HUES64 (cell line): Measurements from ENCODE around the gene SOWAHB.

ENCODE experiments used
- H3K27ac ChIP-seq: 2 replicates; pipeline ENCODE4 v1.7.0; 2013; ENCODE audit warnings: low read depth, low read length, inconsistent platforms
- H3K27me3 ChIP-seq: 2 replicates; pipeline ENCODE4 v1.6.1; 2013; ENCODE audit warnings: mild to moderate bottlenecking, low read length; ENCODE audit not compliant: insufficient read depth
- H3K36me3 ChIP-seq: 2 replicates; pipeline ENCODE4 v1.6.1; 2013; ENCODE audit warnings: mild to moderate bottlenecking, low read length; ENCODE audit not compliant: insufficient read depth
- H3K4me1 ChIP-seq: 2 replicates; pipeline ENCODE4 v1.6.1; 2013; ENCODE audit warnings: mild to moderate bottlenecking, low read length, moderate library complexity; ENCODE audit not compliant: insufficient read depth
- H3K4me3 ChIP-seq: 2 replicates; pipeline ENCODE4 v1.5.1; 2013; ENCODE audit warnings: mild to moderate bottlenecking, low read length, moderate library complexity
- H3K9ac ChIP-seq: 2 replicates; pipeline ENCODE4 v1.6.1; 2013; ENCODE audit warnings: mild to moderate bottlenecking, low read depth, low read length
- H3K9me3 ChIP-seq: 2 replicates; pipeline ENCODE4 v1.6.1; 2013; ENCODE audit warnings: low read depth, low read length; ENCODE audit not compliant: insufficient read depth
- WGBS: fragments of 150-250, 120-280 bp; methylation state at CpG from one replicate; pipeline ENCODE4 v1.1.7; 2013; ENCODE audit warnings: missing lambda C conversion rate; 5-methylcytosine and 5-hydroxymethylcytosine counted together

The SOWAHB gene

DNA sequence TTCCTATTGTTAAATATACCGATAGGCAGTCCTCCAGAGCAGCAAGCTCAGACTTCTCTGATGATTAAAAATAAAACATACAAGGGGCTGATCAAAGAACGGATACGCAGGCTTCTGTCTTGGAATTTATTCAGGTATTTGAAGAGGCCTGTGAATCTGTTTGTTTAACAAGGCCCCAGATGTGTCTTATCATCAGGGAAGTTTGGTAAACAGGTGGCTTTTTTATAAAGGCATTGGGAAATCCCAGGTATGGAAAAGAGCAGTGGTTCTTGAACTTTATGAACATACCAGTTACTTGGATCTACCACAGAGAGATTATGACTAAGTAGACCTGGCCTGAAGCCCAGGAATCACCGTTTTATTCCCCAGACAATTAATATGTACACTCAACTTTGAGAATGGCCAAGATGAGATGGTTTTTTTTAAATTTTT lies 47.9 kb downstream of the SOWAHB start:
- no peak overlapping the region for H3K27ac ChIP-seq
- H3K4me3 ChIP-seq: no peak overlapping the region
- 93% methylated on average over 4 of the region's 4 CpGs for WGBS
- no peak overlapping the region for H3K9ac ChIP-seq
- H3K36me3 ChIP-seq: no peaks in the 10 kb centered on the region
- H3K27me3 ChIP-seq: no peaks in the 10 kb centered on the region
- H3K4me1 ChIP-seq: no peaks in the 10 kb centered on the region
- no peaks in the 10 kb centered on the region for H3K9me3 ChIP-seq
